Hepatocyte (in vitro differentiated cells): Measurements from ENCODE around the gene WDFY4. TPM values are rescaled to one million over a fixed set of nuclear protein-coding genes. Genes with fewer than 3 reads are reported as not detected.

ENCODE experiments used
- DNase-seq: peaks from one replicate; pipeline ENCODE4 v3.0.0-alpha.2; 2016; ENCODE audit warnings: low spot score
- H2AFZ ChIP-seq: fragments of 200-600 bp; sonication (generic); 2 replicates; pipeline ENCODE4 v1.6.0; 2016; ENCODE audit warnings: antibody characterized with exemption, mild to moderate bottlenecking
- H3K27ac ChIP-seq: fragments of 200-600 bp; sonication (generic); 2 replicates; pipeline ENCODE4 v1.5.1; 2016; ENCODE audit warnings: mild to moderate bottlenecking
- H3K27me3 ChIP-seq: fragments of 200-600 bp; sonication (generic); 2 replicates; pipeline ENCODE4 v1.6.1; 2016
- H3K36me3 ChIP-seq: fragments of 200-600 bp; sonication (generic); replicated peaks from 2 replicates; pipeline ENCODE4 v1.5.1; 2016; ENCODE audit warnings: low read depth; ENCODE audit not compliant: insufficient read depth
- H3K4me1 ChIP-seq: fragments of 200-600 bp; sonication (generic); 2 replicates; pipeline ENCODE4 v1.5.1; 2016; ENCODE audit warnings: mild to moderate bottlenecking, moderate library complexity; ENCODE audit not compliant: insufficient read depth
- H3K4me2 ChIP-seq: fragments of 200-600 bp; sonication (generic); 2 replicates; pipeline ENCODE4 v1.6.0; 2016
- H3K4me3 ChIP-seq: fragments of 200-600 bp; sonication (generic); 2 replicates; pipeline ENCODE4 v1.5.1; 2016; ENCODE audit warnings: mild to moderate bottlenecking
- H3K79me2 ChIP-seq: fragments of 200-600 bp; sonication (generic); 2 replicates; pipeline ENCODE4 v1.6.0; 2017; ENCODE audit warnings: mild to moderate bottlenecking
- H3K9me2 ChIP-seq: fragments of 200-600 bp; sonication (generic); replicated peaks from 2 replicates; pipeline ENCODE4 v1.6.0; 2017; ENCODE audit warnings: mild to moderate bottlenecking; ENCODE audit not compliant: insufficient read depth
- H3K9me3 ChIP-seq: fragments of 200-600 bp; sonication (generic); 2 replicates; pipeline ENCODE4 v1.5.1; 2016; ENCODE audit warnings: low read depth, mild to moderate bottlenecking
- H4K20me1 ChIP-seq: fragments of 200-600 bp; sonication (generic); 2 replicates; pipeline ENCODE4 v1.6.0; 2016; ENCODE audit warnings: mild to moderate bottlenecking; ENCODE audit not compliant: insufficient read depth, poor library complexity, severe bottlenecking
- EZH2 ChIP-seq: fragments of 200-600 bp; sonication (generic); IDR thresholded peaks from 2 replicates; pipeline ENCODE4 v1.6.1; 2016; ENCODE audit warnings: antibody characterized with exemption, mild to moderate bottlenecking, borderline replicate concordance
- EZH2phosphoT487 ChIP-seq: fragments of 200-600 bp; sonication (generic); IDR thresholded peaks from one replicate; pipeline ENCODE4 v1.6.1; 2018; ENCODE audit warnings: antibody characterized with exemption, mild to moderate bottlenecking, low read depth, moderate library complexity; ENCODE audit not compliant: unreplicated experiment, severe bottlenecking
- WGBS: methylation state at CpG from one replicate; pipeline ENCODE4 v1.1.6; 2016; ENCODE audit warnings: low lambda C conversion rate; ENCODE audit errors: missing lambda C conversion rate; 5-methylcytosine and 5-hydroxymethylcytosine counted together
- polyA plus RNA-seq: library from polyadenylated mRNA; unstranded; fragments of >200 nt; fragmentation: Nextera tagmentation; extraction: Ambion mirVana; gene quantifications from 2 replicates; pipeline ENCODE4 v1.2.1, GENCODE V29; 2016
- total RNA-seq: library from RNA; depleted of rRNA; stranded (reverse); fragments of >200 nt; gene quantifications from 2 replicates; pipeline ENCODE4 v1.2.3, GENCODE V29; 2014
- TF ChIP-seq, protein P1 (sequence below): fragments of 200-600 bp; sonication (generic); IDR thresholded peaks from 2 replicates; pipeline ENCODE4 v1.5.1; 2016; ENCODE audit warnings: antibody characterized with exemption, mild to moderate bottlenecking; ENCODE audit not compliant: poor library complexity

WDFY4 gene
- total and polyA plus RNA-seq, 2 experiments from 2014 or later: 0.43 to 0.91 TPM

DNA sequence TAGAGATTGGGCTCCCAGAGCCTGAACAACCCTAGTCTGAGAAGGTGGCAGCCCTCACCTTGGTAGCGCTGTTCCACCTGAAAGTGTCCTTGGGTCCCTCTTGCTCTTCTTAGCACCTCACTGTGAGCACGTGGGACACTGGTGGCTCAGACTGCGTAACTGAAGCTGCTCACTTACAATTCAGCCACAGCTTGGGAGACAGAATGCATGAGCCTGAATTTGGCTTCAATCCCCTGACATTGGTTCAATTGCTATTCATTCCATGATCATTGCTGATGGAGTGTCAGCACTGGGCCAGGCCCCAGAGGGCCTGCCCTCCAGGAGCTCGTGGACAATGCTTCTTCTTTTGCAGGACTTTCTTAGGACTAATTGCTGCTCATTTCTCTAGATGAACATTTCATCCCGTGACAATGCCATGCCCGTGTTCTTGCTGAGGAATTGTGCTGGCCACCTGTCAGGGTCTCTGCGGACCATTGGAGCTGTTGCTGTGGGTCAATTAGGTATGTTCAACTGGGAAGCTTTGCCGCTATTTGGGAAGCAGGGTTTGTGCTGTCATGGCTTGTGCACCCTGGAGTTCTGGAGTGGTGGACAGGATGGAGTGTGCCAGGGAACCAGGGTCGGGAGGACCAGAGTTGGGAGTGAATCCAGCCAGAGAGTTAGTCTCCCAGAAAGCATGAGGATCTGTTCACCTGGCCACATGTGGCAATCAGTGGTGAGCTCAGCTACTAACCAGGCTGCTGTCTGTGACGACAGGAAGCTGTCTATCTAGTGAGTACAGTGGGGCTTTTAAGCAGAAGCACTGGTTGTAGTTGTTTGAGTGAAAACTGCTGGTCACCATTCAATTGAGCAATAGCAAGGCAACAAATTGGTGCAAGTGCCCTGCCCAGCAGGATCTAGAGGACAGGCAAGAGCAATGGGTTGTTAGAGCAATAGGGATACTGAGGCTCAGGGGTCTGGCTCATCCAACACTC is 105.1 kb downstream of the WDFY4 start:
- WGBS: 89% methylated on average over 10 of the region's 10 CpGs
- no peaks in the 10 kb centered on the region for H4K20me1 ChIP-seq
- no peaks in the 10 kb centered on the region for H3K9me3 ChIP-seq
- H3K4me2 ChIP-seq: no peak overlapping the region
- H3K79me2 ChIP-seq: no peaks in the 10 kb centered on the region
- TF ChIP-seq EZH2: no peak
- TF ChIP-seq, protein P1, sequence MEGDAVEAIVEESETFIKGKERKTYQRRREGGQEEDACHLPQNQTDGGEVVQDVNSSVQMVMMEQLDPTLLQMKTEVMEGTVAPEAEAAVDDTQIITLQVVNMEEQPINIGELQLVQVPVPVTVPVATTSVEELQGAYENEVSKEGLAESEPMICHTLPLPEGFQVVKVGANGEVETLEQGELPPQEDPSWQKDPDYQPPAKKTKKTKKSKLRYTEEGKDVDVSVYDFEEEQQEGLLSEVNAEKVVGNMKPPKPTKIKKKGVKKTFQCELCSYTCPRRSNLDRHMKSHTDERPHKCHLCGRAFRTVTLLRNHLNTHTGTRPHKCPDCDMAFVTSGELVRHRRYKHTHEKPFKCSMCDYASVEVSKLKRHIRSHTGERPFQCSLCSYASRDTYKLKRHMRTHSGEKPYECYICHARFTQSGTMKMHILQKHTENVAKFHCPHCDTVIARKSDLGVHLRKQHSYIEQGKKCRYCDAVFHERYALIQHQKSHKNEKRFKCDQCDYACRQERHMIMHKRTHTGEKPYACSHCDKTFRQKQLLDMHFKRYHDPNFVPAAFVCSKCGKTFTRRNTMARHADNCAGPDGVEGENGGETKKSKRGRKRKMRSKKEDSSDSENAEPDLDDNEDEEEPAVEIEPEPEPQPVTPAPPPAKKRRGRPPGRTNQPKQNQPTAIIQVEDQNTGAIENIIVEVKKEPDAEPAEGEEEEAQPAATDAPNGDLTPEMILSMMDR: no peak
- no peak for TF ChIP-seq EZH2phosphoT487
- no peak overlapping the region for H3K4me3 ChIP-seq
- H2AFZ ChIP-seq: no peak overlapping the region
- H3K27ac ChIP-seq: no peak overlapping the region
- H3K36me3 ChIP-seq: no peaks in the 10 kb centered on the region
- no peak for DNase-seq
- no peaks in the 10 kb centered on the region for H3K9me2 ChIP-seq
- peaks cover 16% of the 10 kb centered on the region for H3K27me3 ChIP-seq
- H3K4me1 ChIP-seq: no peaks in the 10 kb centered on the region

DNA sequence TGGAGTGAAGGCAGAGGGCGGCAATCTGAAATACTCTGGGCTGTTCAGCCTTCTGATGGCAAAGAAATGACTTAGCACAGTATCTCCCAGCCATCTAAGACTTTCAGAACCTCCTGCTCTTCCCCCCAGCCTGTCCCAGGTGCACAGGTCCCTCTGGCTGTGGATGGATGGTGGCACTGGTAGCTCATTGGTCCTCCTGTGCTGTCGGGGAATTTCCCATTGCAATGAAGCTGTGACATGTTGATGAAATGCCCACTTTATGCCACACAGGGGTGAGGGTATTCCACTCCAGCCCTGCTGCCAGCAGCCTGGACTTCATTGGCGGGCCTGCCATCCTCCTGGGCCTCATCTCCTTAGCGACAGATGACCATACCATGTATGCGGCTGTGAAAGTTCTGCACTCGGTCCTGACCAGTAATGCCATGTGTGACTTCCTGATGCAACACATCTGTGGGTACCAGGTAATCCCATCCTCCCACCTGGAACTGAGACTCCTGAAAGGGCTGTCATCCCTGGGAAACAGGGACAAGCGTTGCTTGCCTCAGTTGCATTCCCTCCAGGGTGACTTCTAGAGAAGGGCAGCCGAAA is 105.9 kb downstream of the WDFY4 start:
- no peak overlapping the region for H3K4me2 ChIP-seq
- DNase-seq: no peak
- no peaks in the 10 kb centered on the region for H3K79me2 ChIP-seq
- no peak overlapping the region for H3K27ac ChIP-seq
- no peak overlapping the region for H2AFZ ChIP-seq
- no peaks in the 10 kb centered on the region for H3K36me3 ChIP-seq
- TF ChIP-seq EZH2 (no peak), EZH2phosphoT487 (no peak)
- TF ChIP-seq, protein P1: no peak
- H3K27me3 ChIP-seq: peaks cover 17% of the 10 kb centered on the region
- no peaks in the 10 kb centered on the region for H3K9me2 ChIP-seq
- WGBS: 94% methylated on average over 8 of the region's 8 CpGs
- no peaks in the 10 kb centered on the region for H3K9me3 ChIP-seq
- no peaks in the 10 kb centered on the region for H3K4me1 ChIP-seq
- H4K20me1 ChIP-seq: no peaks in the 10 kb centered on the region
- no peak overlapping the region for H3K4me3 ChIP-seq

DNA sequence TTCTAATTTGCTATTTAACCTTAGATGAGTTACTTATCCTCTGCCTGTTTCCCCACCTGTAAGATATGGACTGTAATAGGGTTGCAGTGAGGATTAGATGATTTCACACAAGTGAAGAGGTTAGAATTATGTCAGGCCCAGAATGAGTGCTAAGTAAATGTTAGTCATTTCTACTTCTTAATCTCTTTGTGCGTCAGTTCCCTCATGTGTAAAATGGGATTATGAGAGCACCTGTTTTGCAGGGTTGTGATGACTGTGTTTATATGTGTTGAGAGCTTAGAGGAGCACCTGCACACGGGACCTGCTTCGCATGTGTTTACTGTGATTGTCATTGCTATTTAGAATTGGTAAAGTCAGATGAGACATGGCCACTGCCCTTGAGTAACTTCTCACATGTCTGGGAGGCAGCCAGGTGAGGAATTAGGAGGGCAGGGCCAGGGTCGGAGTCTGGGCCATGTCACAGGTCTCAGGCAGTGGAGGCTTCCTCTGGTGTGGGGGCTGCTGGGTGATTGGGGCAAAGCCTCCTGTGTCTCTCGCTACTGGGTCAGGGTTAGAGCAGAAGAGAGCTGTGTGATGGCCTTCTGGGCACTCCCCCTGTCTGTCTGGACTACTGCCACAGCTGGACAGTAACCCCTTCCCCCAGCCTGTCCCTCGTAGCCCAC is 106.7 kb downstream of the WDFY4 start:
- no peak overlapping the region for H2AFZ ChIP-seq
- no peaks in the 10 kb centered on the region for H3K9me3 ChIP-seq
- no peaks in the 10 kb centered on the region for H3K4me1 ChIP-seq
- H3K36me3 ChIP-seq: no peaks in the 10 kb centered on the region
- no peak for DNase-seq
- TF ChIP-seq EZH2 (no peak), EZH2phosphoT487 (no peak)
- TF ChIP-seq, protein P1: no peak
- H3K4me2 ChIP-seq: no peak overlapping the region
- H3K79me2 ChIP-seq: no peaks in the 10 kb centered on the region
- H4K20me1 ChIP-seq: no peaks in the 10 kb centered on the region
- no peaks in the 10 kb centered on the region for H3K9me2 ChIP-seq
- no peak overlapping the region for H3K27ac ChIP-seq
- H3K27me3 ChIP-seq: peaks cover 17% of the 10 kb centered on the region
- no peak overlapping the region for H3K4me3 ChIP-seq
- WGBS: 75% methylated on average over 6 of the region's 6 CpGs
